Aorta (tissue), 5 donors: ENCODE measurements around the gene ARHGEF16. TPM values are rescaled to one million over a fixed set of nuclear protein-coding genes. Genes with fewer than 3 reads are reported as not detected.

Source experiments
- ATAC-seq: fragments of 200-7000 bp; cut with Tn5 transposase; one replicate; pipeline ENCODE4 v1.9.1; 2022; ENCODE audit warnings: moderate library complexity; ENCODE audit not compliant: low FRiP score
- DNase-seq, 2 donors: peaks; one replicate each; pipeline ENCODE4 v3.0.0-alpha.2; 2020
- H3K27ac ChIP-seq, 2 donors: one replicate each; pipeline ENCODE4 v1.5.1; 2013; ENCODE audit warnings: low read length in 2 of 2, mild to moderate bottlenecking in 2 of 2, moderate library complexity in 2 of 2, control low read depth in 1 of 2, inconsistent platforms in 1 of 2, low read depth in 1 of 2
- H3K27me3 ChIP-seq, 2 donors: one replicate each; pipeline ENCODE4 v1.6.1; 2013; ENCODE audit warnings: control low read depth in 1 of 2, low read length in 1 of 2, mild to moderate bottlenecking in 1 of 2, moderate library complexity in 1 of 2; ENCODE audit not compliant: insufficient read depth in 2 of 2, control insufficient read depth in 1 of 2
- H3K36me3 ChIP-seq, 2 donors: one replicate each; pipeline ENCODE4 v1.6.1; 2013; ENCODE audit warnings: control low read depth in 1 of 2, low read length in 1 of 2, mild to moderate bottlenecking in 1 of 2; ENCODE audit not compliant: insufficient read depth in 2 of 2, control insufficient read depth in 1 of 2
- H3K4me1 ChIP-seq, 2 donors: one replicate each; pipeline ENCODE4 v1.6.1; 2013; ENCODE audit warnings: low read length in 2 of 2, control low read depth in 1 of 2, mild to moderate bottlenecking in 1 of 2, moderate library complexity in 1 of 2; ENCODE audit not compliant: insufficient read depth in 2 of 2, control insufficient read depth in 1 of 2
- H3K4me3 ChIP-seq, 2 donors: one replicate each; pipeline ENCODE4 v1.5.1; 2013; ENCODE audit warnings: low read length in 2 of 2, control low read depth in 1 of 2, mild to moderate bottlenecking in 1 of 2
- H3K9me3 ChIP-seq: one replicate; pipeline ENCODE4 v1.6.1; 2013; ENCODE audit warnings: mild to moderate bottlenecking, low read length; ENCODE audit not compliant: control insufficient read depth
- WGBS, 2 donors: extraction: QIAGEN DNeasy Blood & Tissue Kit; methylation state at CpG; one replicate each; pipeline ENCODE4 v1.1.7; 2013; 5-methylcytosine and 5-hydroxymethylcytosine counted together
- intact Hi-C, 2 donors: fragments of 100-400 bp; cut with DNase I; formaldehyde crosslinking; loops; one replicate each; pipeline versions ENCODE4 v1.14.2 to v1.15.0; 2022
- polyA plus RNA-seq, 2 donors: library from polyadenylated mRNA; stranded (reverse); fragments of 200-250 nt; gene quantifications; one replicate each; pipeline ENCODE4 v1.2.3, GENCODE V29; 2013
- total RNA-seq, 2 donors: library from RNA; stranded (reverse); fragmentation: NEBNext Ultra II Directional; extraction: Animal tissue kit (Norgen Biotek cat#: 25700); gene quantifications; one replicate each; pipeline ENCODE4 v1.2.1, GENCODE V29; 2021
- donor health status: healthy with polysubstance abuse.
- donor health status: Bipolar disorder and iron deficiency.
- donor health status: DM: no; HTN: no; CAD: no.
- donor health status: DM: no; HTN: no; CAD: no.
- donor health status: DM: yes; HTN: yes; CAD: no.

The ARHGEF16 gene
- total and polyA plus RNA-seq, 4 donors = 0.62 to 8.8 (median 1.4) TPM; not detected in 1

DNA sequence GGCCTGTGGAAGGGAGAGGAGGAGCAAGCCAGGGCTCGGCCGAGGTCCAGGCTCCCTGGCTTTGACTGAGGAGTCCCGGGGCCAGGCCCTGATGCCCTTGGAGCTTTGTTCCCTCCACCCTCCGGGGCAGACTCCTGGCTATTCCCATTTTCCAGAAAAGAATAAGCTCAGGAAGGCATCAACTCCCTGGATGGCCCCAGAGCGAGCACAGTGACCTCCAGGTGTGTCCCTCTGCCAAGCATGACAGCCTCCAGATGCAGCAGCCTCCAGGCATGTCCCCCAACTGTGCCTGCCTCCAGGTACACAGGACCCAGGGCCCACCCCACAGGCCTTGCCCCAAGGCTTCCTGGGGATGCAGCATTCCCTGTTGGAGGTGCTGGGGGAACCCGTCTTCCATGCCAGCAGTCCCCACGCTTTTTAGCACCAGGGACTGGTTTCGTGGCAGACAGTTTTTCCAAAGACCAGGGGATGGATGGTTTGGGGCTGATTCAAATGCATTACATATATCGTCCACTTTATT is 15.7 kb upstream of the ARHGEF16 start:
- intact Hi-C loops = no loop called here
- Histone ChIP-seq H3K4me1 (no peaks in the 10 kb centered on the region), H3K9me3 (no peaks in the 10 kb centered on the region), H3K36me3 (peaks cover 0 to 4% of the 10 kb centered on the region in 2 donors), H3K27me3 (no peaks in the 10 kb centered on the region), H3K4me3 (no peak overlapping the region), H3K27ac (no peak overlapping the region)
- DNase-seq (peak in 1 of 2 donors; percentile 35), ATAC-seq (no peak)
- 59 to 60% methylated on average over 9 of the region's 9 CpGs for WGBS, 2 donors

- intact Hi-C loops = no loop called here
- Histone ChIP-seq H3K27ac (no peak overlapping the region), H3K9me3 (no peaks in the 10 kb centered on the region), H3K36me3 (peaks cover 0 to 2% of the 10 kb centered on the region in 2 donors), H3K4me1 (no peaks in the 10 kb centered on the region), H3K4me3 (no peak overlapping the region), H3K27me3 (no peaks in the 10 kb centered on the region)
- 48 to 51% methylated on average over 27 of the region's 27 CpGs for WGBS, 2 donors
- DNase-seq (peak in 1 of 2 donors; percentile 47), ATAC-seq (no peak)
Observed at GRCh38 chr1:3439346-3440299, 14.8 kb upstream of the ARHGEF16 start.

GRCh38 chr1:3440300-3440681 is 14.2 kb upstream of the ARHGEF16 start:
- WGBS, 2 donors = 55 to 64% methylated on average over 10 of the region's 10 CpGs
- Histone ChIP-seq H3K36me3 (no peaks in the 10 kb centered on the region), H3K4me1 (no peaks in the 10 kb centered on the region), H3K27me3 (no peaks in the 10 kb centered on the region), H3K9me3 (no peaks in the 10 kb centered on the region), H3K27ac (no peak overlapping the region), H3K4me3 (no peak overlapping the region)
- intact Hi-C loops = no loop called here
- DNase-seq = peak in 1 of 2 donors; percentile 43
- no peak for ATAC-seq

GRCh38 chr1:3440711-3441409 is 13.6 kb upstream of the ARHGEF16 start:
- intact Hi-C loops = no loop called here
- no peaks in the 10 kb centered on the region for H3K4me1 ChIP-seq
- no peaks in the 10 kb centered on the region for H3K36me3 ChIP-seq
- ATAC-seq = no peak
- DNase-seq = peak in 1 of 2 donors; percentile 24
- H3K27me3 ChIP-seq = no peaks in the 10 kb centered on the region
- 69 to 73% methylated on average over 20 of the region's 20 CpGs for WGBS, 2 donors
- no peaks in the 10 kb centered on the region for H3K9me3 ChIP-seq
- H3K27ac ChIP-seq = no peak overlapping the region
- no peak overlapping the region for H3K4me3 ChIP-seq

DNA sequence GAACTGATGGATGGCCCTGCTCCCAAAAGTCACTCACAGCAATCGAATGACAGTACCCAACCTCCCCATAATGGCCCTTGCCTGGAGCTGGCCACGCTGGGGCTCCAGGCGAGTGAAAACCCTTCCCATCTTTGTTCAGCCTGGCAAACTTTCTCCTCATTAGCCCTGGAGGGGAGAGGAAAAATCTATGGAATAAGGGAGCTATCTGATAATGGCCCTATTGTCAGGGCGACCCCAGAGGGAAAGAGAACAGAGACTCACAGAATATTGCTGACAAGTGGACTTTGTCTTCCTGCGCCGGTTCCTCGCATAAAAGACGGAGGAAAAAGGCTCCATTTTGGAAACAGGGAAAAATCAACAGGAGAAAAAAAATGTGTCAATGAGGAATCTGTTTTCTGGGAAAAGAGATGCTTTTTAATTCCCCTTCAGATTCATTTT is 13.0 kb upstream of the ARHGEF16 start:
- 78 to 84% methylated on average over 8 of the region's 8 CpGs for WGBS, 2 donors
- intact Hi-C loops = no loop called here
- Histone ChIP-seq H3K36me3 (no peaks in the 10 kb centered on the region), H3K4me1 (no peaks in the 10 kb centered on the region), H3K27me3 (no peaks in the 10 kb centered on the region), H3K4me3 (no peak overlapping the region), H3K27ac (no peak overlapping the region), H3K9me3 (no peaks in the 10 kb centered on the region)
- ATAC-seq (no peak), DNase-seq (no peak)

DNA sequence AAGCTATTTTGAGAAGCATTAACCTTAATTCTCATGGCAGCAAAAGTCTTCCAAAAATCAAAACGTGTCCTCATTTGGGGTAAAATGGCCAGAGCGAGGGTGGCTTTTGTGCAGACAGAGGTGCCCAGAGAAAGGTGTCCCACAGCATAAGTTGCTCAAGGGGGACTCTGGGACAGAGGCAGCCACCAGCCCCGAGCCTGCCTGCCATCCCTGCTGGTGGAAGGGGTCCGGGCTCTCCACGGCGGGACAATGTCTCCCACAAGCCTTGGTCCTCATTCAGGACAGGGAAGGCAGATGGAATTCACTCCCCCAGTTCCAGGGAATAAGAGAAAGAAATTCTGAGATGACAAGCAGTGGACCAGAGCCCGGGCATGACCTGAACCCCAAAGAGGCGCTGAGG is 12.6 kb upstream of the ARHGEF16 start:
- no peak overlapping the region for H3K27ac ChIP-seq
- H3K27me3 ChIP-seq = no peaks in the 10 kb centered on the region
- no peaks in the 10 kb centered on the region for H3K9me3 ChIP-seq
- WGBS, 2 donors = 76 to 79% methylated on average over 8 of the region's 8 CpGs
- H3K4me3 ChIP-seq = no peak overlapping the region
- no peaks in the 10 kb centered on the region for H3K4me1 ChIP-seq
- peak in 1 of 2 donors; percentile 33 for DNase-seq
- no peaks in the 10 kb centered on the region for H3K36me3 ChIP-seq
- ATAC-seq = no peak
- intact Hi-C loops = no loop called here

GRCh38 chr1:3442331-3442730 is 12.1 kb upstream of the ARHGEF16 start:
- Histone ChIP-seq H3K36me3 (no peaks in the 10 kb centered on the region), H3K27me3 (no peaks in the 10 kb centered on the region), H3K4me1 (no peaks in the 10 kb centered on the region), H3K27ac (no peak overlapping the region), H3K4me3 (no peak overlapping the region), H3K9me3 (no peaks in the 10 kb centered on the region)
- WGBS, 2 donors = 76 to 81% methylated on average over 13 of the region's 13 CpGs
- intact Hi-C loops = no loop called here
- ATAC-seq (no peak), DNase-seq (peak in 1 of 2 donors; percentile 21)

- no peak overlapping the region for H3K27ac ChIP-seq
- no peaks in the 10 kb centered on the region for H3K4me1 ChIP-seq
- H3K36me3 ChIP-seq = no peaks in the 10 kb centered on the region
- no peak for DNase-seq
- H3K4me3 ChIP-seq = no peak overlapping the region
- ATAC-seq = no peak
- intact Hi-C loops = no loop called here
- H3K27me3 ChIP-seq = no peaks in the 10 kb centered on the region
- H3K9me3 ChIP-seq = no peaks in the 10 kb centered on the region
- 87 to 88% methylated on average over 12 of the region's 12 CpGs for WGBS, 2 donors
Observed at GRCh38 chr1:3442901-3443300, 11.6 kb upstream of the ARHGEF16 start.
